ENCODE data around the gene RBCK1.
"Not testable (repeated sequence)": the region's sequence is repeated elsewhere in the genome, so short reads cannot be mapped to it uniquely, and the experiment has no call there.

Gene RBCK1

GRCh38 chr20:376089-376488 is 32.0 kb upstream of the RBCK1 start:
- no peak for DNase-seq (ENCODE audit: low read depth, low spot score)

DNA sequence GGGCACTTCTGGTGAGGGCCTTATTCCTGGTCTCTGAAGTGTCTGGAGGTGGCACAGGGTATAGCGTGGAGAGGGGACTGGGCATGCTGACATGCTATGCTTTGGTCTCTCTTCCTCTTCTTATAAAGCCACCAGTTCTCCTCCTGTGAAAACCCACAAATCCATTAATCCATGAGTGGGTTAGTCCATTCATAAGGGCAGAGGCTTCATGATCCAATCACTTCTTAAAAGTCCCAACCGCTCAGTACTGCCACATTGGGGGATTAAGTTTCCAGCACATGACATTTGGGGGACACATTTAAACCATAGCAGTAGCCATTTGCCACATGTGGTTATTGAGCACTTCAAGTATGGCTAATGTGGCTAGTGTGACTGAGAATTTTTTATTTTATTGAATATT is 31.3 kb upstream of the RBCK1 start:
- no peak for DNase-seq (ENCODE audit: low read depth, low spot score)

- DNase-seq (ENCODE audit: low read depth, low spot score): not testable (repeated sequence)
Measured at GRCh38 chr20:377578-377977, 30.5 kb upstream of the RBCK1 start.

DNA sequence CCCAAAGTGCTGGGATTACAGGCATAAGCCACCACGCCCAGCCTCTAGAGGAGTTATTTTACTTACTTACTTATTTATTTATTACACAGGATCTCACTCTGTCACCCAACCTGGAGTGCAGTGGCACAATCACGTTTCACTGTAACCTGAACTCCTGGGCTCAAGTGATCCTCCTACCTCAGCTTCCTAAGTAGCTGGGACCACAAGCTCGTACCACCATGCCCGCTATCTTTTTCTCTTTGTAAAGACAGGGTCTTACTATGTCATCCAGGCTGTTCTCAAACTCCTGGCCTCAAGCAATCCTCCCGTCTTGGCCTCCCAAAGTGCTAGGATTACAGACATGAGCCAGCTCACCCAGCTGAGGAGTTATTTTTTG is 29.1 kb upstream of the RBCK1 start:
- DNase-seq (ENCODE audit: low read depth, low spot score): no peak

GRCh38 chr20:380763-381580 is 27.1 kb upstream of the RBCK1 start:
- DNase-seq (ENCODE audit: low read depth, low spot score): no peak

DNA sequence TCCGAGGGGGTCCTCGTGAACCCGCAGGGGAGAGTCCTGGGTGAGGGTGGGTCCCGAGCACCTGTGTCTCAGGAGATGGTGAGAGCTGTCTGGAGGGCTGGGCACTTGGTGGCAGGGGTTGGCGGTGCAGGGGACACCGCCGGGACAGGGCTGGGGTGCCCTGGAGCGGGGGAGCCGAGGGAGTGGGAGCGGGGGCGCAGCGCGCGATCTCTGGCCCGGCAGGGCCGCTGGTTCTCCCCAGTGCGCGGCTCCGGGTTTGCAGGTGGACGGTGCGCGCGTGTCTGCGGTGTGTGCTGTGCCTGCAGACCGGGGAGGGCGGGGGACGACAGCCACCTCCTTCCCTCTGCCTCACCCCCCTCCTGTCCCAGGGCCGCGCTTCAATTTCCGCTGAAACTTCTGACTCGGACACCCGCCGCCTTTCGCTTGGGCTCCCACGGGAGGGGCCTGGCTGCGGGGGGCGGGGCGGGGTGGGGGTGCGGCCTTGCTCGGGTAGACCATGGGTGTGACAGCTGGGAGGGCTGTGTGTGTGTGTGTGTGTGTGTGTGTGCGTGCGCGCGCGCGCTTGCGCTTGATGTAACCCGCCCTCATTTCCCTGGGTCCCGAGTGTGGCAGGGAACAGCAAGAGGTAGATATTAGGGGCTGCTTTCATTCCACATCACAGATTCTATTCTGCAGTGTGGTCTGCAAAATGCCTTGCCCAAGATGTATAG is 26.4 kb upstream of the RBCK1 start:
- DNase-seq (ENCODE audit: low read depth, low spot score): no peak

GRCh38 chr20:382291-383115 is 25.6 kb upstream of the RBCK1 start:
- DNase-seq (ENCODE audit: low read depth, low spot score): no peak

DNA sequence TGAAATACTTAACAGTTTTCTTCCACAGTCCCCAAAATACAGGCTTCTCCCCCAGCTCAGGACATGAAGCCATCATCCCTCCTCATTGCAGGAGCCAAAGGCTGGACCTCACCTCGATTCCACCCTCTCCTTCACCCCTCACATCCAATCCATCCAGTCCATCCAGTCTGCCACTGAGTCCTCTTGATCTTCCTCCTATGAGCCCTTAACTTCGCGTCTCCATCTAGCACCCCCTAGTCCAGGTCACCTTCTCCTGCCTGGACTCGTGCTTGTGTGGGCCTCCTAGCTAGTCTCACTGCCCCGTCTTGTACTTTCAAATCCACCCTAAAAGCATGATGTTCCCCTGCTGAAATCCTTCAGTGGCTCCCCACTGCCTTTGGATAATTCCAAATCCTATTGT is 24.2 kb upstream of the RBCK1 start:
- no peak for DNase-seq (ENCODE audit: low read depth, low spot score)

GRCh38 chr20:384723-385122 is 23.4 kb upstream of the RBCK1 start:
- no peak for DNase-seq (ENCODE audit: low read depth, low spot score)

- DNase-seq (ENCODE audit: low read depth, low spot score): no peak
Measured at GRCh38 chr20:385448-385847, 22.7 kb upstream of the RBCK1 start.

GRCh38 chr20:386634-387033 is 21.5 kb upstream of the RBCK1 start:
- DNase-seq (ENCODE audit: low read depth, low spot score): not testable (repeated sequence)

DNA sequence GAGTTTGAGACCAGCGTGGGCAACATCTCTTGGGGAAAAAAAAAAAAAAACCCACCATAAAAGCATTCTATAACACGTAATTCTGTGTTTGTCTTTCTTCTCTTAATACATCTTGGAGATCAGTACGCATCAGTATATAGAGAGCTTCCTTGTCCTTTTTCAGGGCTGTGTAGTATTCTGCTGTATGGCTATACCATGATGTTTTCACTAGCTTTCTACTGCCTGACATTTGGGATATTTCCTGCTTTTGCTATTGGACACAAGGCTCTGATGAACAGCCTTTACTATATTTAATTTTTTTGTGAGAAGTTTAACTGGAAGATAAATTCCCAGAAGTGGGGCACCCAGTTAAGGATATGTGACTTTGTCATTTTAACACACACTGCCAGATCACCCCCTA is 20.6 kb upstream of the RBCK1 start:
- no peak for DNase-seq (ENCODE audit: low read depth, low spot score)

GRCh38 chr20:388034-388994 is 19.8 kb upstream of the RBCK1 start:
- no peak for DNase-seq (ENCODE audit: low read depth, low spot score)

- no peak for DNase-seq (ENCODE audit: low read depth, low spot score)
Measured at GRCh38 chr20:389220-389619, 18.9 kb upstream of the RBCK1 start.

GRCh38 chr20:391041-391711 is 16.9 kb upstream of the RBCK1 start:
- no peak for DNase-seq (ENCODE audit: low read depth, low spot score)

DNA sequence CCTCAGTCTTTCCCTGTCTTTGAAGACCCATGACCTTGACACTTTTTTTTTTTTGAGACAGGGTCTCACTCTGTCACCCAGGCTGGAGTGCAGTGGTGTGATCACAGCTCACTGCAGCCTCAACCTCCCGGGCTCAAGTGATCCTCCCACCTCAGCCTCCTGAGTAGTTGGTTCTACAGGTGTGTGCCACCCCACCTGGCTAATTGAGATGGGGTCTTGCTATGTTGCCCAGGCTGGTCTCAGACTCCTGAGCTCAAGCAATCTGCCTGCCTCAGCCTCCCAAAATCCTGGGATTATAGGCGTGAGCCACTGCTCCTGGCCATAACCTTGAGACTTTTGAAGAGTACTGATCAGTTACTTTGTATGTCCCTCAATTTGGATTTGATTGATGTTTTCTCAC is 14.8 kb upstream of the RBCK1 start:
- not testable (repeated sequence) for DNase-seq (ENCODE audit: low read depth, low spot score)

DNA sequence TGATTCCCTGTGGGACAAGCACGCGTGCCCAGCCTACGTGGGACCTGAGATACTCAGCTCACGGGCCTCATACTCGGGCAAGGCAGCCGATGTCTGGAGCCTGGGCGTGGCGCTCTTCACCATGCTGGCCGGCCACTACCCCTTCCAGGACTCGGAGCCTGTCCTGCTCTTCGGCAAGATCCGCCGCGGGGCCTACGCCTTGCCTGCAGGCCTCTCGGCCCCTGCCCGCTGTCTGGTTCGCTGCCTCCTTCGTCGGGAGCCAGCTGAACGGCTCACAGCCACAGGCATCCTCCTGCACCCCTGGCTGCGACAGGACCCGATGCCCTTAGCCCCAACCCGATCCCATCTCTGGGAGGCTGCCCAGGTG is 11.9 kb upstream of the RBCK1 start:
- DNase-seq (ENCODE audit: low read depth, low spot score): no peak

GRCh38 chr20:396619-397431 is 11.3 kb upstream of the RBCK1 start:
- DNase-seq (ENCODE audit: low read depth, low spot score): no peak

DNA sequence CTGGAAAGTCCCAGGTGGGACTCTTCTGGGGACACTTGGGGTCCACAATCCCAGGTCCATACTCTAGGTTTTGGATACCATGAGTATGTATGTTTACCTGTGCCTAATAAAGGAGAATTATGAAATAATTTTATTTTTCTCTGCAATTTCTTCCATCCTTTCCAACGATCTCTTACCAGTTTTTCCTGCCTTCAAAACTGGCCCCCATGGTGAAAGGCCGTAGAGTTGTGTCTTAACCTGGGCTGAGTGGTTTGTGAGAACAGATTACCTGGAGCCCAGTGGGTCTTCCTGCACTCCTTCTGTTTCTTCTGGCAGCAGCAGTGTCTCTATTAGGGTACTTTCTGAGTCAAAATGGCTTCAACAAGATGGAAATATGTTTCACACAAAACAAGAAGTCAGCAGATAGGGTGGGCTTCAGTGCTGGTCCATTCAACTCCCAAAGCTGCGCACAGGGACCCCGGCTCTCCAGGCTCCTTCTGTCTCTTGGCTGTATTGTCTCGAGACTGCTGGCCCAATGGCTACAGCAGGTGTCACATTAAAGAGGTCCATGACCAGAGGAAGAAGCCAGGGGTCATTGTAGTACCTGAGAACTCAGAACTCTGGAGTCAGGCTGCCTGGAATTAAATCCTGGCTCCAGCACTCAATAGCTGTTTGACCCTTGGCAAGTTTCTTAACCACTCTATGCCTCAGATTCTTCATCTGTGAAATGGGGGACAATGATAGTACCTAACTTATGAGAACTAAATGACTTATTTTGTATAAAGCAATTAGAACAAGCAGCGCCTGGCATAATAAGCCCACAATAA is 10.5 kb upstream of the RBCK1 start:
- no peak for DNase-seq (ENCODE audit: low read depth, low spot score)
